WTC11 (cell line): Measurements from ENCODE around the gene EVL. TPM values are rescaled to one million over a fixed set of nuclear protein-coding genes. Genes with fewer than 3 reads are reported as not detected.

Experiments used
- ATAC-seq: fragments of 200-7000 bp; cut with Tn5 transposase; 2 replicates; pipeline ENCODE4 v1.10.0; 2021; ENCODE audit warnings: mild to moderate bottlenecking, moderate library complexity
- CTCF ChIA-PET: fragments of 300-600 bp; sonication (Branson Sonifier 250); formaldehyde crosslinking; loops from one replicate; lab custom pipeline; 2021; ENCODE audit warnings: antibody characterized with exemption; lab: Charles Lee
- POLR2A ChIA-PET: fragments of 350-600 bp; sonication (Branson Sonifier 250); formaldehyde crosslinking; loops from one replicate; lab custom pipeline; 2021; ENCODE audit warnings: antibody characterized with exemption; lab: Charles Lee
- DNase-seq: peaks from one replicate; pipeline ENCODE4 v3.0.0; 2021; ENCODE audit warnings: low spot score
- H3K27ac Mint-ChIP-seq: 2 replicates; pipeline ENCODE4 v1.8.0; 2021; ENCODE audit warnings: mixed read lengths
- H3K27me3 Mint-ChIP-seq: 2 replicates; pipeline ENCODE4 v1.8.0; 2021; ENCODE audit warnings: low read depth, mild to moderate bottlenecking, moderate library complexity, mixed read lengths
- H3K36me3 Mint-ChIP-seq: 2 replicates; pipeline ENCODE4 v1.8.0; 2021; ENCODE audit warnings: mixed read lengths
- H3K4me1 Mint-ChIP-seq: 2 replicates; pipeline ENCODE4 v1.8.0; 2022; ENCODE audit warnings: mixed read lengths
- H3K4me3 Mint-ChIP-seq: 2 replicates; pipeline ENCODE4 v1.8.0; 2021; ENCODE audit warnings: mild to moderate bottlenecking, moderate library complexity, mixed read lengths
- H3K9me3 Mint-ChIP-seq: 2 replicates; pipeline ENCODE4 v1.8.0; 2021; ENCODE audit warnings: mixed read lengths
- CREM ChIP-seq: sonication (generic); formaldehyde crosslinking; IDR thresholded peaks from 2 replicates; pipeline ENCODE4 v1.8.1; 2022; ENCODE audit warnings: mild to moderate bottlenecking, missing genetic modification reagents, moderate library complexity
- EMX1 ChIP-seq: fragments of 250-450 bp; sonication (Bioruptor Pico); IDR thresholded peaks from 2 replicates; pipeline ENCODE4 v1.8.0; 2021; ENCODE audit warnings: mild to moderate bottlenecking
- GTF2I ChIP-seq: fragments of 250-450 bp; sonication (Bioruptor Pico); conservative IDR thresholded peaks from 2 replicates; pipeline ENCODE4 v1.4.0; 2021; ENCODE audit warnings: mild to moderate bottlenecking
- KAT7 ChIP-seq: sonication (generic); formaldehyde crosslinking; IDR thresholded peaks from 2 replicates; pipeline ENCODE4 v1.8.1; 2023; ENCODE audit warnings: missing genetic modification reagents, mild to moderate bottlenecking, borderline replicate concordance
- MYBL2 ChIP-seq: sonication (generic); formaldehyde crosslinking; IDR thresholded peaks from 2 replicates; pipeline ENCODE4 v1.8.1; 2023; ENCODE audit warnings: mild to moderate bottlenecking, moderate library complexity, missing genetic modification reagents
- NFE2L1 ChIP-seq: sonication (generic); formaldehyde crosslinking; IDR thresholded peaks from 2 replicates; pipeline ENCODE4 v1.8.1; 2023; ENCODE audit warnings: missing genetic modification reagents
- NR2C2 ChIP-seq: sonication (generic); formaldehyde crosslinking; IDR thresholded peaks from 2 replicates; pipeline ENCODE4 v1.8.0; 2022; ENCODE audit warnings: mild to moderate bottlenecking, missing genetic modification reagents
- RELA ChIP-seq: sonication (generic); formaldehyde crosslinking; IDR thresholded peaks from 2 replicates; pipeline ENCODE4 v1.8.1; 2022; ENCODE audit warnings: missing genetic modification reagents, mild to moderate bottlenecking, borderline replicate concordance
- SMAD3 ChIP-seq: sonication (generic); formaldehyde crosslinking; IDR thresholded peaks from 2 replicates; pipeline ENCODE4 v1.8.0; 2022; ENCODE audit warnings: missing genetic modification reagents, mild to moderate bottlenecking, borderline replicate concordance
- ZNF219 ChIP-seq: sonication (generic); formaldehyde crosslinking; IDR thresholded peaks from 2 replicates; pipeline ENCODE4 v1.8.0; 2023; ENCODE audit warnings: missing genetic modification reagents, mild to moderate bottlenecking, borderline replicate concordance
- ZNF232 ChIP-seq: sonication (generic); formaldehyde crosslinking; IDR thresholded peaks from 2 replicates; pipeline ENCODE4 v1.8.0; 2022; ENCODE audit warnings: mild to moderate bottlenecking, missing genetic modification reagents
- ZNF416 ChIP-seq: fragments of 250-450 bp; sonication (Bioruptor Pico); IDR thresholded peaks from 2 replicates; pipeline ENCODE4 v1.9.0; 2021; ENCODE audit warnings: mild to moderate bottlenecking, inconsistent platforms
- total RNA-seq: library from RNA; stranded (reverse); gene quantifications from 3 replicates; pipeline ENCODE4 v1.2.3, GENCODE V29; 2021
- TF ChIP-seq, protein P1 (sequence below): sonication (generic); formaldehyde crosslinking; IDR thresholded peaks from 2 replicates; pipeline ENCODE4 v1.8.0; 2023; ENCODE audit warnings: missing genetic modification reagents, mild to moderate bottlenecking, borderline replicate concordance
- TF ChIP-seq, protein P2 (sequence below): fragments of 250-450 bp; sonication (Bioruptor Pico); IDR thresholded peaks from 2 replicates; pipeline ENCODE4 v1.8.0; 2021; ENCODE audit warnings: mild to moderate bottlenecking
- TF ChIP-seq, protein P3 (sequence below): fragments of 250-450 bp; sonication (Bioruptor Pico); IDR thresholded peaks from 2 replicates; pipeline ENCODE4 v1.9.0; 2021; ENCODE audit warnings: mild to moderate bottlenecking, borderline replicate concordance
- TF ChIP-seq, protein P4 (sequence below): sonication (generic); formaldehyde crosslinking; IDR thresholded peaks from 2 replicates; pipeline ENCODE4 v1.8.0; 2023; ENCODE audit warnings: missing genetic modification reagents
- TF ChIP-seq, protein P5 (sequence below): fragments of 250-450 bp; sonication (Bioruptor Pico); IDR thresholded peaks from 2 replicates; pipeline ENCODE4 v2.1.2; 2022; ENCODE audit warnings: mild to moderate bottlenecking, moderate library complexity
- TF ChIP-seq, protein P6 (sequence below): fragments of 250-450 bp; sonication (Bioruptor Pico); IDR thresholded peaks from 2 replicates; pipeline ENCODE4 v1.9.0; 2021; ENCODE audit warnings: moderate library complexity, mild to moderate bottlenecking, inconsistent platforms, borderline replicate concordance
- TF ChIP-seq, protein P7 (sequence below): sonication (generic); formaldehyde crosslinking; IDR thresholded peaks from 2 replicates; pipeline ENCODE4 v1.8.1; 2022; ENCODE audit warnings: low read depth, missing genetic modification reagents, borderline replicate concordance

Gene EVL
- total RNA-seq, 1 experiment from 2014 or later = 60.8 TPM

DNA sequence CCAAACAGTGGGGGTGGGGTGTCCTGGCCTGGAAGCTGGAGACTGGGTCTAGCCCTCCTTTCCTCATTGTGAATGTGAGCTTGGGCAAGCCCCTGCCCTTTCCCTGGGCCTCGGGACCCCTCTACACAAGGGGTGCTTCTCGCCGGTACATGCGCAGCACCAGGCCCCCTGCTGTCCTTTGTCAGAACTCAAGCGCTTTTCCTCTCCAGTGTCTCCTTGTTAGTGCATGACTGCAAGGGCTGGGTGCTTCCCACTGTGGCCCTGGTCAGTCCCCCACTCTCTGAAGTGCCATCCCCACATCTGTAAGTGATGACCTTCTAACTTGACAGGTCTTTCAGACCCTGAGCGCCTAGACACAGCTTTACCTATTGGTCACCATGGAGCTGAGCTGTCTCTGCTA is 50.0 kb downstream of the EVL start:
- DNase-seq = no peak
- Mint-ChIP-seq H3K4me3 (no peak overlapping the region), H3K27me3 (no peaks in the 10 kb centered on the region), H3K9me3 (no peaks in the 10 kb centered on the region), H3K4me1 (no peaks in the 10 kb centered on the region), H3K27ac (no peak overlapping the region), H3K36me3 (no peaks in the 10 kb centered on the region)
- CTCF ChIA-PET = interaction anchor here (1.6 to 3.2 kb wide), 2 partner anchors 40 to 50 kb away, joined by 4 to 13 read pairs; no protein-coding TSS in a partner anchor
- ATAC-seq = no peak
- POLR2A ChIA-PET = no interaction called here
- TF ChIP-seq CREM (no peak), ZNF416 (CRISPR knock-in tag) (no peak)

DNA sequence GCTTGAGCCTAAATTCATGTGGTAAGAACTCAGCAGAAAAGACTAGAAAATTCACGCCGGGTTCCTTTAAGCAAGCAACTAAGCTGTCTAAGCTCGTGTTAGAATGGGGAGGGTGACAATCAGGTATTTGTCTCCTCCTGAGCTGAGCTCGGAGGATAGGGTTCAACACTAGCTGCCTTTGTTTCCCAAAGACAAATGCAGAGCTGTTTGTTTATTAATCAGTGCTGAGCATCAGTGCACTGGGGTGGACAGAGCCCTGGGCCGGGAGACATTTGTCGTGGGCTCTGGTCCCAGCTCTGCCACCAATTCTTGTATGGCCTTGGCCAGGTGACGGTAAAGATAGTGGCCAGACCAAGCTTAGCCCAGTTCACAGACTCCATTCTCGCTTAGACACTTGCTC is 50.5 kb downstream of the EVL start:
- H3K4me3 Mint-ChIP-seq = no peak overlapping the region
- H3K27ac Mint-ChIP-seq = no peak overlapping the region
- DNase-seq = no peak
- H3K4me1 Mint-ChIP-seq = no peaks in the 10 kb centered on the region
- POLR2A ChIA-PET = no interaction called here
- ATAC-seq = no peak
- CTCF ChIA-PET = interaction anchor here (0.7 to 3.2 kb wide), 3 partner anchors 39 to 77 kb away, joined by 3 to 13 read pairs (median 4); no protein-coding TSS in a partner anchor
- TF ChIP-seq MYBL2 (CRISPR knock-in tag) (no peak), ZNF219 (no peak), SMAD3 (CRISPR knock-in tag) (no peak), RELA (CRISPR knock-in tag) (no peak), EMX1 (no peak), KAT7 (CRISPR knock-in tag) (no peak), NFE2L1 (no peak), NR2C2 (CRISPR knock-in tag) (no peak), GTF2I (CRISPR knock-in tag) (no peak), ZNF232 (no peak)
- TF ChIP-seq, protein P1, sequence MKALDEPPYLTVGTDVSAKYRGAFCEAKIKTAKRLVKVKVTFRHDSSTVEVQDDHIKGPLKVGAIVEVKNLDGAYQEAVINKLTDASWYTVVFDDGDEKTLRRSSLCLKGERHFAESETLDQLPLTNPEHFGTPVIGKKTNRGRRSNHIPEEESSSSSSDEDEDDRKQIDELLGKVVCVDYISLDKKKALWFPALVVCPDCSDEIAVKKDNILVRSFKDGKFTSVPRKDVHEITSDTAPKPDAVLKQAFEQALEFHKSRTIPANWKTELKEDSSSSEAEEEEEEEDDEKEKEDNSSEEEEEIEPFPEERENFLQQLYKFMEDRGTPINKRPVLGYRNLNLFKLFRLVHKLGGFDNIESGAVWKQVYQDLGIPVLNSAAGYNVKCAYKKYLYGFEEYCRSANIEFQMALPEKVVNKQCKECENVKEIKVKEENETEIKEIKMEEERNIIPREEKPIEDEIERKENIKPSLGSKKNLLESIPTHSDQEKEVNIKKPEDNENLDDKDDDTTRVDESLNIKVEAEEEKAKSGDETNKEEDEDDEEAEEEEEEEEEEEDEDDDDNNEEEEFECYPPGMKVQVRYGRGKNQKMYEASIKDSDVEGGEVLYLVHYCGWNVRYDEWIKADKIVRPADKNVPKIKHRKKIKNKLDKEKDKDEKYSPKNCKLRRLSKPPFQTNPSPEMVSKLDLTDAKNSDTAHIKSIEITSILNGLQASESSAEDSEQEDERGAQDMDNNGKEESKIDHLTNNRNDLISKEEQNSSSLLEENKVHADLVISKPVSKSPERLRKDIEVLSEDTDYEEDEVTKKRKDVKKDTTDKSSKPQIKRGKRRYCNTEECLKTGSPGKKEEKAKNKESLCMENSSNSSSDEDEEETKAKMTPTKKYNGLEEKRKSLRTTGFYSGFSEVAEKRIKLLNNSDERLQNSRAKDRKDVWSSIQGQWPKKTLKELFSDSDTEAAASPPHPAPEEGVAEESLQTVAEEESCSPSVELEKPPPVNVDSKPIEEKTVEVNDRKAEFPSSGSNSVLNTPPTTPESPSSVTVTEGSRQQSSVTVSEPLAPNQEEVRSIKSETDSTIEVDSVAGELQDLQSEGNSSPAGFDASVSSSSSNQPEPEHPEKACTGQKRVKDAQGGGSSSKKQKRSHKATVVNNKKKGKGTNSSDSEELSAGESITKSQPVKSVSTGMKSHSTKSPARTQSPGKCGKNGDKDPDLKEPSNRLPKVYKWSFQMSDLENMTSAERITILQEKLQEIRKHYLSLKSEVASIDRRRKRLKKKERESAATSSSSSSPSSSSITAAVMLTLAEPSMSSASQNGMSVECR (CRISPR knock-in tag) = no peak
- TF ChIP-seq, protein P2, sequence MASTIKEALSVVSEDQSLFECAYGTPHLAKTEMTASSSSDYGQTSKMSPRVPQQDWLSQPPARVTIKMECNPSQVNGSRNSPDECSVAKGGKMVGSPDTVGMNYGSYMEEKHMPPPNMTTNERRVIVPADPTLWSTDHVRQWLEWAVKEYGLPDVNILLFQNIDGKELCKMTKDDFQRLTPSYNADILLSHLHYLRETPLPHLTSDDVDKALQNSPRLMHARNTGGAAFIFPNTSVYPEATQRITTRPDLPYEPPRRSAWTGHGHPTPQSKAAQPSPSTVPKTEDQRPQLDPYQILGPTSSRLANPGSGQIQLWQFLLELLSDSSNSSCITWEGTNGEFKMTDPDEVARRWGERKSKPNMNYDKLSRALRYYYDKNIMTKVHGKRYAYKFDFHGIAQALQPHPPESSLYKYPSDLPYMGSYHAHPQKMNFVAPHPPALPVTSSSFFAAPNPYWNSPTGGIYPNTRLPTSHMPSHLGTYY (CRISPR knock-in tag) = no peak
- TF ChIP-seq, protein P3, sequence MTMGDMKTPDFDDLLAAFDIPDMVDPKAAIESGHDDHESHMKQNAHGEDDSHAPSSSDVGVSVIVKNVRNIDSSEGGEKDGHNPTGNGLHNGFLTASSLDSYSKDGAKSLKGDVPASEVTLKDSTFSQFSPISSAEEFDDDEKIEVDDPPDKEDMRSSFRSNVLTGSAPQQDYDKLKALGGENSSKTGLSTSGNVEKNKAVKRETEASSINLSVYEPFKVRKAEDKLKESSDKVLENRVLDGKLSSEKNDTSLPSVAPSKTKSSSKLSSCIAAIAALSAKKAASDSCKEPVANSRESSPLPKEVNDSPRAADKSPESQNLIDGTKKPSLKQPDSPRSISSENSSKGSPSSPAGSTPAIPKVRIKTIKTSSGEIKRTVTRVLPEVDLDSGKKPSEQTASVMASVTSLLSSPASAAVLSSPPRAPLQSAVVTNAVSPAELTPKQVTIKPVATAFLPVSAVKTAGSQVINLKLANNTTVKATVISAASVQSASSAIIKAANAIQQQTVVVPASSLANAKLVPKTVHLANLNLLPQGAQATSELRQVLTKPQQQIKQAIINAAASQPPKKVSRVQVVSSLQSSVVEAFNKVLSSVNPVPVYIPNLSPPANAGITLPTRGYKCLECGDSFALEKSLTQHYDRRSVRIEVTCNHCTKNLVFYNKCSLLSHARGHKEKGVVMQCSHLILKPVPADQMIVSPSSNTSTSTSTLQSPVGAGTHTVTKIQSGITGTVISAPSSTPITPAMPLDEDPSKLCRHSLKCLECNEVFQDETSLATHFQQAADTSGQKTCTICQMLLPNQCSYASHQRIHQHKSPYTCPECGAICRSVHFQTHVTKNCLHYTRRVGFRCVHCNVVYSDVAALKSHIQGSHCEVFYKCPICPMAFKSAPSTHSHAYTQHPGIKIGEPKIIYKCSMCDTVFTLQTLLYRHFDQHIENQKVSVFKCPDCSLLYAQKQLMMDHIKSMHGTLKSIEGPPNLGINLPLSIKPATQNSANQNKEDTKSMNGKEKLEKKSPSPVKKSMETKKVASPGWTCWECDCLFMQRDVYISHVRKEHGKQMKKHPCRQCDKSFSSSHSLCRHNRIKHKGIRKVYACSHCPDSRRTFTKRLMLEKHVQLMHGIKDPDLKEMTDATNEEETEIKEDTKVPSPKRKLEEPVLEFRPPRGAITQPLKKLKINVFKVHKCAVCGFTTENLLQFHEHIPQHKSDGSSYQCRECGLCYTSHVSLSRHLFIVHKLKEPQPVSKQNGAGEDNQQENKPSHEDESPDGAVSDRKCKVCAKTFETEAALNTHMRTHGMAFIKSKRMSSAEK (CRISPR knock-in tag) = no peak
- TF ChIP-seq, protein P4, sequence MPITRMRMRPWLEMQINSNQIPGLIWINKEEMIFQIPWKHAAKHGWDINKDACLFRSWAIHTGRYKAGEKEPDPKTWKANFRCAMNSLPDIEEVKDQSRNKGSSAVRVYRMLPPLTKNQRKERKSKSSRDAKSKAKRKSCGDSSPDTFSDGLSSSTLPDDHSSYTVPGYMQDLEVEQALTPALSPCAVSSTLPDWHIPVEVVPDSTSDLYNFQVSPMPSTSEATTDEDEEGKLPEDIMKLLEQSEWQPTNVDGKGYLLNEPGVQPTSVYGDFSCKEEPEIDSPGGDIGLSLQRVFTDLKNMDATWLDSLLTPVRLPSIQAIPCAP (CRISPR knock-in tag) = no peak
- TF ChIP-seq, protein P5, sequence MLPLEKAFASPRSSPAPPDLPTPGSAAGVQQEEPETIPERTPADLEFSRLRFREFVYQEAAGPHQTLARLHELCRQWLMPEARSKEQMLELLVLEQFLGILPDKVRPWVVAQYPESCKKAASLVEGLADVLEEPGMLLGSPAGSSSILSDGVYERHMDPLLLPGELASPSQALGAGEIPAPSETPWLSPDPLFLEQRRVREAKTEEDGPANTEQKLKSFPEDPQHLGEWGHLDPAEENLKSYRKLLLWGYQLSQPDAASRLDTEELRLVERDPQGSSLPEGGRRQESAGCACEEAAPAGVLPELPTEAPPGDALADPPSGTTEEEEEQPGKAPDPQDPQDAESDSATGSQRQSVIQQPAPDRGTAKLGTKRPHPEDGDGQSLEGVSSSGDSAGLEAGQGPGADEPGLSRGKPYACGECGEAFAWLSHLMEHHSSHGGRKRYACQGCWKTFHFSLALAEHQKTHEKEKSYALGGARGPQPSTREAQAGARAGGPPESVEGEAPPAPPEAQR = no peak
- TF ChIP-seq, protein P6, sequence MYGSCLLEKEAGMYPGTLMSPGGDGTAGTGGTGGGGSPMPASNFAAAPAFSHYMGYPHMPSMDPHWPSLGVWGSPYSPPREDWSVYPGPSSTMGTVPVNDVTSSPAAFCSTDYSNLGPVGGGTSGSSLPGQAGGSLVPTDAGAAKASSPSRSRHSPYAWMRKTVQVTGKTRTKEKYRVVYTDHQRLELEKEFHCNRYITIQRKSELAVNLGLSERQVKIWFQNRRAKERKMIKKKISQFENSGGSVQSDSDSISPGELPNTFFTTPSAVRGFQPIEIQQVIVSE (CRISPR knock-in tag) = no peak
- TF ChIP-seq, protein P7, sequence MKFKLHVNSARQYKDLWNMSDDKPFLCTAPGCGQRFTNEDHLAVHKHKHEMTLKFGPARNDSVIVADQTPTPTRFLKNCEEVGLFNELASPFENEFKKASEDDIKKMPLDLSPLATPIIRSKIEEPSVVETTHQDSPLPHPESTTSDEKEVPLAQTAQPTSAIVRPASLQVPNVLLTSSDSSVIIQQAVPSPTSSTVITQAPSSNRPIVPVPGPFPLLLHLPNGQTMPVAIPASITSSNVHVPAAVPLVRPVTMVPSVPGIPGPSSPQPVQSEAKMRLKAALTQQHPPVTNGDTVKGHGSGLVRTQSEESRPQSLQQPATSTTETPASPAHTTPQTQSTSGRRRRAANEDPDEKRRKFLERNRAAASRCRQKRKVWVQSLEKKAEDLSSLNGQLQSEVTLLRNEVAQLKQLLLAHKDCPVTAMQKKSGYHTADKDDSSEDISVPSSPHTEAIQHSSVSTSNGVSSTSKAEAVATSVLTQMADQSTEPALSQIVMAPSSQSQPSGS (CRISPR knock-in tag) = no peak
- no peaks in the 10 kb centered on the region for H3K27me3 Mint-ChIP-seq
- H3K9me3 Mint-ChIP-seq = no peaks in the 10 kb centered on the region
- no peaks in the 10 kb centered on the region for H3K36me3 Mint-ChIP-seq
